Trophoblast cell (in vitro differentiated cells and primary cell): ENCODE data around the gene GTF3C2.

ENCODE experiments used
- DNase-seq, 2 donors: peaks; one replicate each; pipeline ENCODE4 v3.0.0-alpha.2; 2016
- H2AFZ ChIP-seq: 2 replicates; pipeline ENCODE4 v1.6.1; 2013; ENCODE audit warnings: low read length, moderate library complexity, mild to moderate bottlenecking; ENCODE audit not compliant: insufficient read depth, poor library complexity
- H2AK5ac ChIP-seq: 2 replicates; pipeline ENCODE4 v1.6.1; 2013; ENCODE audit warnings: mild to moderate bottlenecking, low read length
- H2BK120ac ChIP-seq: 2 replicates; pipeline ENCODE4 v1.6.1; 2013; ENCODE audit warnings: low read length, mild to moderate bottlenecking, moderate library complexity; ENCODE audit not compliant: insufficient read depth, poor library complexity
- H2BK12ac ChIP-seq: 2 replicates; pipeline ENCODE4 v1.6.1; 2013; ENCODE audit warnings: mild to moderate bottlenecking, low read length, moderate library complexity
- H2BK5ac ChIP-seq: 2 replicates; pipeline ENCODE4 v1.6.1; 2013; ENCODE audit warnings: low read length, low read depth, moderate library complexity, mild to moderate bottlenecking; ENCODE audit not compliant: poor library complexity
- H3K14ac ChIP-seq: 2 replicates; pipeline ENCODE4 v1.6.1; 2013; ENCODE audit warnings: mild to moderate bottlenecking, low read length
- H3K18ac ChIP-seq: 2 replicates; pipeline ENCODE4 v1.6.1; 2013; ENCODE audit warnings: mild to moderate bottlenecking, low read length
- H3K23ac ChIP-seq: 2 replicates; pipeline ENCODE4 v1.6.1; 2013; ENCODE audit warnings: low read length
- H3K27ac ChIP-seq: 2 replicates; pipeline ENCODE4 v1.5.1; 2013; ENCODE audit warnings: low read depth, mild to moderate bottlenecking, inconsistent platforms, low read length, moderate library complexity
- H3K27me3 ChIP-seq: 2 replicates; pipeline ENCODE4 v1.6.1; 2013; ENCODE audit warnings: inconsistent platforms, mild to moderate bottlenecking, low read length, moderate library complexity; ENCODE audit not compliant: insufficient read depth
- H3K36me3 ChIP-seq, 2 experiments: 1 replicate in 1 of 2; 2 replicates in 1 of 2; pipeline ENCODE4 v1.6.1; 2013; ENCODE audit warnings: low read length in 2 of 2, mild to moderate bottlenecking in 2 of 2, moderate library complexity in 1 of 2; ENCODE audit not compliant: insufficient read depth in 2 of 2, control insufficient read depth in 1 of 2
- H3K4ac ChIP-seq: 2 replicates; pipeline ENCODE4 v1.6.1; 2013; ENCODE audit warnings: low read depth, mild to moderate bottlenecking, low read length, moderate library complexity
- H3K4me1 ChIP-seq, 2 experiments: 1 replicate in 1 of 2; 2 replicates in 1 of 2; pipeline ENCODE4 v1.6.1; 2013; ENCODE audit warnings: low read length in 2 of 2, mild to moderate bottlenecking in 2 of 2, moderate library complexity in 1 of 2; ENCODE audit not compliant: insufficient read depth in 2 of 2, control insufficient read depth in 1 of 2
- H3K4me2 ChIP-seq: 2 replicates; pipeline ENCODE4 v1.6.1; 2013; ENCODE audit warnings: inconsistent platforms, mild to moderate bottlenecking, low read length, moderate library complexity
- H3K4me3 ChIP-seq: 2 replicates; pipeline ENCODE4 v1.5.1; 2013; ENCODE audit warnings: mild to moderate bottlenecking, low read depth, low read length, inconsistent platforms
- H3K79me1 ChIP-seq: one replicate; pipeline ENCODE4 v1.6.1; 2013; ENCODE audit warnings: low read length
- H3K79me2 ChIP-seq: 2 replicates; pipeline ENCODE4 v1.6.1; 2013; ENCODE audit warnings: low read length, mild to moderate bottlenecking; ENCODE audit not compliant: control insufficient read depth, insufficient read depth, poor library complexity
- H3K9ac ChIP-seq: 2 replicates; pipeline ENCODE4 v1.6.1; 2013; ENCODE audit warnings: mild to moderate bottlenecking, low read length
- H3K9me3 ChIP-seq: 2 replicates; pipeline ENCODE4 v1.6.1; 2013; ENCODE audit warnings: low read depth, mild to moderate bottlenecking, control low read depth, inconsistent platforms, low read length; ENCODE audit not compliant: insufficient read depth
- H4K12ac ChIP-seq: 2 replicates; pipeline ENCODE4 v1.6.1; 2013; ENCODE audit warnings: low read depth, mild to moderate bottlenecking, low read length, moderate library complexity
- H4K8ac ChIP-seq: 2 replicates; pipeline ENCODE4 v1.6.1; 2013; ENCODE audit warnings: low read depth, mild to moderate bottlenecking, low read length, moderate library complexity
- H4K91ac ChIP-seq: one replicate; pipeline ENCODE4 v1.6.1; 2013; ENCODE audit warnings: low read depth, mild to moderate bottlenecking, low read length, moderate library complexity
- WGBS: extraction: QIAGEN DNeasy Blood & Tissue Kit; methylation state at CpG from one replicate; pipeline ENCODE4 v1.1.7; 2013; ENCODE audit warnings: missing lambda C conversion rate; ENCODE audit not compliant: insufficient read length, insufficient coverage; ENCODE audit errors: extremely low coverage; 5-methylcytosine and 5-hydroxymethylcytosine counted together

The GTF3C2 gene

DNA sequence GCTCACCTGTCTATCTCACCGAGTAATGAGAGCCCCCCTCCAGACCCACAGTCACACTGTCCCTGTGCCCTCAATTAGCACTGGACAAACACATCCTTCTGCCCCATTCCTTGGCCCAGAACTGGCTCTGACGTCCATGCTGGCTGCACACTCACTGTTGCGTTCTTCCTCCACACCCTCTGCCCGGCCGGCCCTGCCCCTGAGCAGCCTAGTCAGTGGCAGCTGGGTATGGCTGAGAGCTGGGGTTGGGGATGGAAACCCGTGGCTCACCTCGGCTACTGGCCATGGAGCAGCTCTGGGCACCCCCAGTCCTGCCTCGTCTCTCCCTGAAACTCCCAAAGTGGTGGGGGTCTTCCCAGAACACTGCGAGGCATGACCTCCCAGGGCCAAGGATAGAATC is 41.9 kb downstream of the GTF3C2 start:
- H4K8ac ChIP-seq: no peak overlapping the region
- no CpG with 5 or more reads among the region's 9 CpGs for WGBS
- H3K18ac ChIP-seq: no peak overlapping the region
- H3K4me1 ChIP-seq: peaks cover 0 to 4% of the 10 kb centered on the region in 2 experiments
- peaks cover 1% of the 10 kb centered on the region for H3K9me3 ChIP-seq
- H2BK12ac ChIP-seq: no peak overlapping the region
- H2AK5ac ChIP-seq: no peak overlapping the region
- no peaks in the 10 kb centered on the region for H3K79me1 ChIP-seq
- no peak overlapping the region for H2BK5ac ChIP-seq
- H4K91ac ChIP-seq: no peak overlapping the region
- H3K4me3 ChIP-seq: no peak overlapping the region
- peaks cover 6 to 11% of the 10 kb centered on the region in 2 experiments for H3K36me3 ChIP-seq
- no peak overlapping the region for H3K23ac ChIP-seq
- no peaks in the 10 kb centered on the region for H3K27me3 ChIP-seq
- no peak overlapping the region for H3K4me2 ChIP-seq
- H3K14ac ChIP-seq: no peak overlapping the region
- H3K79me2 ChIP-seq: no peaks in the 10 kb centered on the region
- H4K12ac ChIP-seq: no peak overlapping the region
- no peak overlapping the region for H3K4ac ChIP-seq
- H3K9ac ChIP-seq: no peak overlapping the region
- no peak overlapping the region for H3K27ac ChIP-seq
- no peak for DNase-seq
- H2BK120ac ChIP-seq: no peak overlapping the region
- no peak overlapping the region for H2AFZ ChIP-seq

DNA sequence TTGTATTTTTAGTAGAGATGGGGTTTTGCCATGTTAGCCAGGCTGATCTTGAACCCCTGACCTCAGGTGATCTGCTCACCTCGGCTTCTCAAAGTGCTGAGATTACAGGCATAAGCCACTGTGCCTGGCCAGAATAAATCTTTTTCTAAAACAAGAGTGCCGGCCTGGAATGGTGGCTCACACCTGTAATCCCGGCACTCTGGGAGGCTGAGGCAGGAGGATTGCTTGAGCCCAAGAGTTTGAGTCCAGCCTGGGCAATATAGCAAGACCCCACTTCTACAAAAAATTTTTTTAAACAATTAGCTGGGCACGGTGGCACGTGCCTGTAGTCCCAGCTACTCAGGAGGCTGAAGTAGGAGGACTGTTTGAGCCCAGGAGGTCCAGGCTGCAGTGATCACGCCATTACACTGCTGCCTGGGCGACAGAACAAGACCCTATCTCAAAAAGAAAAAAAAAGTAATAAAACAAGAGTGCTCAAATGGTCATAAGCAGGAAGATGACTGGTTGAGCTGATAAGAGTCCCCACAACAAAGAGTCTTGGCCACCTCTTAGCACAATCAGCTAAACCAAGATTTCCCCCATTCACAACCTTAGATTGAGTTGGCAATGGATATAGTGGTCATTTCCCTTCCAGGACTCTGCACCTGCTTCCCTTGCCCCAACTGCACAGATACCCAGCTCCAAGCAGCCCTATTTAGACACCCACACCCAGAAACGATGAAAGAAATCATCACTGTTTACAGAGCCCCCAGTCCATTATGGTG is 42.5 kb downstream of the GTF3C2 start:
- H3K4ac ChIP-seq: no peak overlapping the region
- H3K9me3 ChIP-seq: peaks cover 1% of the 10 kb centered on the region
- no peak overlapping the region for H2BK5ac ChIP-seq
- no peaks in the 10 kb centered on the region for H3K79me1 ChIP-seq
- H3K4me3 ChIP-seq: no peak overlapping the region
- H3K14ac ChIP-seq: no peak overlapping the region
- no peak overlapping the region for H3K9ac ChIP-seq
- no peak overlapping the region for H3K4me2 ChIP-seq
- peaks cover 7 to 13% of the 10 kb centered on the region in 2 experiments for H3K36me3 ChIP-seq
- no peaks in the 10 kb centered on the region for H3K27me3 ChIP-seq
- H3K23ac ChIP-seq: no peak overlapping the region
- no peak overlapping the region for H3K27ac ChIP-seq
- no peak for DNase-seq
- H2BK120ac ChIP-seq: no peak overlapping the region
- no peak overlapping the region for H4K8ac ChIP-seq
- peaks cover 0 to 4% of the 10 kb centered on the region in 2 experiments for H3K4me1 ChIP-seq
- H4K91ac ChIP-seq: no peak overlapping the region
- H3K79me2 ChIP-seq: no peaks in the 10 kb centered on the region
- H2BK12ac ChIP-seq: no peak overlapping the region
- no peak overlapping the region for H3K18ac ChIP-seq
- H4K12ac ChIP-seq: no peak overlapping the region
- no peak overlapping the region for H2AFZ ChIP-seq
- no peak overlapping the region for H2AK5ac ChIP-seq
- no CpG with 5 or more reads among the region's 8 CpGs for WGBS

DNA sequence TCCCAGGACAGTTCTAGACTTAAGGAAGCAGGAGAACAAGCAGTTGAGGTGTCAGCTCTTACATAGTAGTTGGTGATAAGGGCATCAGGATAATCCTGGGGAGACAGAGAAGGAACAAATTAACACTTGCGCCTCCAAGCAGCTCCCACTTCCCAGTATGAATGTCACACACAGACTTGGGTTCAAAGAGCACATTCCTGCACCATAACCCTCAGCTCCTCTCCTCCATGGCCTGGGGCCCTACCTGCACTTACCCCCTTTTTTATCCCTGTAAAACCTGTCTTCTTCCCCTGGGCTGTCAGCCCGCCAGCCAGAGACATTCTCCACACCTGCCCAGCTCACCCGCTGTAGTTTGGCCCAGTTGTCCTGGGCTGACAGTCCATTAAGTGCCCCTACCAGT is 44.4 kb downstream of the GTF3C2 start:
- Histone ChIP-seq H3K9me3 (peaks cover 1% of the 10 kb centered on the region), H3K14ac (no peak overlapping the region), H3K27me3 (peaks cover 12% of the 10 kb centered on the region), H3K9ac (no peak overlapping the region), H4K8ac (no peak overlapping the region), H3K4ac (no peak overlapping the region), H3K4me1 (peaks cover 4 to 10% of the 10 kb centered on the region in 2 experiments), H3K4me2 (no peak overlapping the region), H2AFZ (no peak overlapping the region), H2BK5ac (no peak overlapping the region), H4K91ac (no peak overlapping the region), H3K27ac (no peak overlapping the region), H2BK12ac (no peak overlapping the region), H3K79me1 (no peaks in the 10 kb centered on the region), H4K12ac (no peak overlapping the region), H2AK5ac (no peak overlapping the region), H3K4me3 (no peak overlapping the region), H3K36me3 (peaks cover 7 to 11% of the 10 kb centered on the region in 2 experiments), H3K23ac (no peak overlapping the region), H3K79me2 (no peaks in the 10 kb centered on the region), H3K18ac (no peak overlapping the region), H2BK120ac (no peak overlapping the region)
- WGBS: no CpG with 5 or more reads among the region's 3 CpGs
- no peak for DNase-seq

DNA sequence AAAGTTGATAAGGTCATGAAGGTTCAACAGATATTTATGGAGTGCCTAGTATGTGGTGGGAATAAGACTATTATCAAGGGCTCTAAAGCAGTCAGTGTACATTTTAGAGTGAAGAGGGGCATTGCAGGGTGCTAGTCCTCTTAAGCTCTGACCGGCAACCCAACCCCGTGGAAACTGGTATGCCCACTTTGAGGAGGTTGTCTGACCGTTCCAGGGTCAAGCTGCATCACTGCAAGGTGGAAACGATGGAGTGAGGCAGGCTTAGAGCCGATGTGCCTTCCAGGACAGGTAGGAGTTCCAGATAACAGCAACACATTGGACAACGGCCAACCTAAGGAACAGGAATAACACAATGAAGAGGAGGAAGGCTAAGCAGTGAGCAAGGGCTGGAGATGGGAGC is 46.9 kb downstream of the GTF3C2 start:
- Histone ChIP-seq H4K12ac (no peak overlapping the region), H3K27me3 (peaks cover 31% of the 10 kb centered on the region), H3K4ac (no peak overlapping the region), H4K91ac (no peak overlapping the region), H3K14ac (no peak overlapping the region), H3K9ac (no peak overlapping the region), H4K8ac (no peak overlapping the region), H2BK120ac (no peak overlapping the region), H3K36me3 (peaks cover 3 to 11% of the 10 kb centered on the region in 2 experiments), H3K4me2 (no peak overlapping the region), H2BK5ac (no peak overlapping the region), H3K27ac (no peak overlapping the region), H2AFZ (no peak overlapping the region), H2BK12ac (no peak overlapping the region), H3K79me1 (no peaks in the 10 kb centered on the region), H3K4me3 (no peak overlapping the region), H3K18ac (no peak overlapping the region), H3K4me1 (peaks cover 4 to 10% of the 10 kb centered on the region in 2 experiments), H2AK5ac (no peak overlapping the region), H3K23ac (no peak overlapping the region), H3K79me2 (no peaks in the 10 kb centered on the region), H3K9me3 (peaks cover 5% of the 10 kb centered on the region)
- DNase-seq: no peak
- no CpG with 5 or more reads among the region's 6 CpGs for WGBS
